ENCODE measurements around the gene PPP1R9A. TPM values are rescaled to one million over a fixed set of nuclear protein-coding genes. Genes with fewer than 3 reads are reported as not detected.

Gene PPP1R9A
- polyA plus RNA-seq, 1 donor (not counting 4 experiments of a cell fraction or from before 2014, with no cell fraction given), result 0.01 TPM

- dilution Hi-C loops (cut with MboI; ENCODE audit: extremely low pct_ligation_motif_present, low sequenced_read_pairs), result no loop called here
- H3K9me1 ChIP-seq (ENCODE audit: control insufficient read depth, extremely low read depth, insufficient read depth, low read length), result no peaks in the 10 kb centered on the region
- no peaks in the 10 kb centered on the region for H3K36me3 ChIP-seq (ENCODE audit: control insufficient read depth in 2 of 2, extremely low read depth in 1 of 2, insufficient read depth in 2 of 2, low read length in 2 of 2)
- H3K27ac ChIP-seq (ENCODE audit: control insufficient read depth, insufficient read depth, low read length), result no peak overlapping the region
- TF ChIP-seq EZH2 (IDR thresholded peaks at IDR 0.05; ENCODE audit: low read length), result no peak
- TF ChIP-seq CTCF (optimal IDR thresholded peaks at IDR 0.05 in 1 of 3, IDR thresholded peaks at IDR 0.05 in 1 of 3, conservative IDR thresholded peaks at IDR 0.05 in 1 of 3; ENCODE audit: extremely low read depth in 1 of 3, insufficient read depth in 2 of 3, low read length in 3 of 3), result no peak
- no peak overlapping the region for H3K4me3 ChIP-seq (ENCODE audit: control insufficient read depth in 2 of 3, extremely low read depth in 1 of 3, insufficient read depth in 2 of 3, low read depth in 1 of 3, low read length in 3 of 3)
- H3K27me3 ChIP-seq (ENCODE audit: control insufficient read depth, extremely low read depth, insufficient read depth, low read length), result no peaks in the 10 kb centered on the region
- H3K79me2 ChIP-seq (ENCODE audit: control insufficient read depth, insufficient read depth, low read length), result no peaks in the 10 kb centered on the region
- no peaks in the 10 kb centered on the region for H3K9me3 ChIP-seq (ENCODE audit: control insufficient read depth, low read depth, low read length)
- no peak overlapping the region for H3K9ac ChIP-seq (ENCODE audit: control insufficient read depth, extremely low read depth, insufficient read depth, low read length)
- DNase-seq (ENCODE audit: low read depth, low spot score), result no peak
- no peak overlapping the region for H2AFZ ChIP-seq (ENCODE audit: control insufficient read depth, low read length)
- no peak overlapping the region for H3K4me2 ChIP-seq (ENCODE audit: control insufficient read depth, extremely low read depth, insufficient read depth, low read depth, low read length)
- no peak for FAIRE-seq
- H3K4me1 ChIP-seq (ENCODE audit: control insufficient read depth, extremely low read depth, insufficient read depth, low read length), result no peaks in the 10 kb centered on the region
- H4K20me1 ChIP-seq (ENCODE audit: control insufficient read depth, extremely low read depth, insufficient read depth, low read length), result no peaks in the 10 kb centered on the region
Observed at GRCh38 chr7:95095966-95096540, 188.7 kb downstream of the PPP1R9A start.

GRCh38 chr7:95097291-95097690 lies 189.9 kb downstream of the PPP1R9A start:
- Histone ChIP-seq H3K4me3 (ENCODE audit: control insufficient read depth in 2 of 3, extremely low read depth in 1 of 3, insufficient read depth in 2 of 3, low read depth in 1 of 3, low read length in 3 of 3) (no peak overlapping the region), H3K9ac (ENCODE audit: control insufficient read depth, extremely low read depth, insufficient read depth, low read length) (no peak overlapping the region), H3K27me3 (ENCODE audit: control insufficient read depth, extremely low read depth, insufficient read depth, low read length) (no peaks in the 10 kb centered on the region), H3K36me3 (ENCODE audit: control insufficient read depth in 2 of 2, extremely low read depth in 1 of 2, insufficient read depth in 2 of 2, low read length in 2 of 2) (no peaks in the 10 kb centered on the region), H3K4me1 (ENCODE audit: control insufficient read depth, extremely low read depth, insufficient read depth, low read length) (no peaks in the 10 kb centered on the region), H3K79me2 (ENCODE audit: control insufficient read depth, insufficient read depth, low read length) (no peaks in the 10 kb centered on the region), H3K9me3 (ENCODE audit: control insufficient read depth, low read depth, low read length) (no peaks in the 10 kb centered on the region), H2AFZ (ENCODE audit: control insufficient read depth, low read length) (no peak overlapping the region), H3K27ac (ENCODE audit: control insufficient read depth, insufficient read depth, low read length) (no peak overlapping the region), H4K20me1 (ENCODE audit: control insufficient read depth, extremely low read depth, insufficient read depth, low read length) (no peaks in the 10 kb centered on the region), H3K9me1 (ENCODE audit: control insufficient read depth, extremely low read depth, insufficient read depth, low read length) (no peaks in the 10 kb centered on the region), H3K4me2 (ENCODE audit: control insufficient read depth, extremely low read depth, insufficient read depth, low read depth, low read length) (no peak overlapping the region)
- dilution Hi-C loops (cut with MboI; ENCODE audit: extremely low pct_ligation_motif_present, low sequenced_read_pairs), result no loop called here
- TF ChIP-seq CTCF (optimal IDR thresholded peaks at IDR 0.05 in 1 of 3, IDR thresholded peaks at IDR 0.05 in 1 of 3, conservative IDR thresholded peaks at IDR 0.05 in 1 of 3; ENCODE audit: extremely low read depth in 1 of 3, insufficient read depth in 2 of 3, low read length in 3 of 3), result no peak
- TF ChIP-seq EZH2 (IDR thresholded peaks at IDR 0.05; ENCODE audit: low read length), result no peak
- DNase-seq (ENCODE audit: low read depth, low spot score) (no peak), FAIRE-seq (no peak)

All from keratinocyte (primary cell).